Motor neuron (in vitro differentiated cells): ENCODE results near the gene PATL2. TPM values are rescaled to one million over a fixed set of nuclear protein-coding genes. Genes with fewer than 3 reads are reported as not detected.
"Not testable (repeated sequence)": the region's sequence is repeated elsewhere in the genome, so short reads cannot be mapped to it uniquely, and the experiment has no call there.

Experiments used
- ATAC-seq, 8 experiments: fragments of 200-7000 bp; cut with Tn5 transposase; replicated peaks in 6 of 8; 2 replicates each; pipeline ENCODE4 v1.8.0; 2021; ENCODE audit warnings: mild to moderate bottlenecking in 8 of 8, moderate library complexity in 8 of 8
- H3K27ac ChIP-seq, 2 donors: fragments of 250-450 bp; sonication (Bioruptor Pico); 2 replicates each; pipeline ENCODE4 v1.9.0; 2021; ENCODE audit warnings: antibody characterized with exemption in 2 of 2, mild to moderate bottlenecking in 2 of 2, moderate library complexity in 1 of 2
- H3K4me1 ChIP-seq, 2 donors: fragments of 250-450 bp; sonication (Bioruptor Pico); replicated peaks in 1 of 2; 2 replicates each; pipeline ENCODE4 v1.6.1; 2021; ENCODE audit warnings: antibody characterized with exemption in 2 of 2, mild to moderate bottlenecking in 2 of 2, moderate library complexity in 1 of 2
- H3K4me3 ChIP-seq, 5 donors: fragments of 250-450 bp; sonication (Bioruptor Pico); 2 replicates each; pipeline ENCODE4 v1.9.0; 2021; ENCODE audit warnings: antibody characterized with exemption in 5 of 5, mild to moderate bottlenecking in 5 of 5, moderate library complexity in 4 of 5
- WGBS, 10 experiments: fragments of 450-650 bp; shearing (Covaris generic); methylation state at CpG; one replicate each; pipeline ENCODE4 v1.0.0; 2022; 5-methylcytosine and 5-hydroxymethylcytosine counted together
- in situ Hi-C, 9 experiments: fragments of 400-800 bp; cut with MboI; loops; one replicate each; pipeline ENCODE4 v1.15.0; 2021; ENCODE audit warnings: low sequenced_read_pairs in 9 of 9, low pct_unique_long_range_greater_than_20kb in 2 of 9; ENCODE audit not compliant: unreplicated experiment in 9 of 9
- total RNA-seq, 8 experiments: library from RNA; unstranded; fragments of 300-600 nt; gene quantifications; 2 replicates each; pipeline versions ENCODE4 v1.2.3 to v1.2.4, GENCODE V29; 2022

Gene PATL2
- total RNA-seq = 1 to 10 TPM in 4 of 8 experiments, under 1 TPM in 4; 0.11 to 2.2 (median 0.96) TPM

GRCh38 chr15:44711096-44711742 lies at the start of gene PATL2, which contains the start of gene B2M:
Gene PATL2 (minus strand): TSS chr15:44711323. CDS start chr15:44676490, 34,833 bp downstream.
Gene B2M (plus strand): TSS chr15:44711517. CDS start chr15:44711547, 30 bp downstream.
- Histone ChIP-seq H3K4me3 (peak within 1 kb of the TSS; percentile 41 to 82 (median 75)), H3K27ac (peak within 1 kb of the TSS in 1 of 2 donors; percentile 38), H3K4me1 (peaks cover 0 to 5% of the 10 kb centered on the region in 2 donors)
- ATAC-seq = peak; percentile 75 to 97 (median 96)
- in situ Hi-C loops = no loop called here
- WGBS, 10 experiments = 0 to 8% (median 0%) methylated on average over 2 to 21 of the region's 37 CpGs; no CpG with 5 or more reads in 1 of the 10 experiments

DNA sequence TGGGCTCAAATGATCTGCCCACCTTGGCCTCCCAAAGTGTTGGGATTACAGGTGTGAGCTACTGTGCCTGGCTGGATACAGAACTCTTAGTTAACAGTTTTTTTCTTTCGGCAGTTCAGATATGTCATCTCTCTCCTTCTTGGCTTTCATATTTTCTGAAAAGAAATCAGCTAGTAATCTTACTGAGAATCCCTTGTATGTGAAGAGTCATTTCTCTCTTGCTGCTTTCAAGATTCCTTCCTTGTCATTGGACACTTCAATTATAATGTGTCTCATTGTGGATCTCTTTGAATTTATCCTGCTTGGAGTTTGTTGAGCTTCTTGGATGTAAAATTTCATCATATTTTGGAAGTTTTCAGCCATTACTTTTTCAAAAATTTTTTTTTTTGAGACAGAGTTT lies 42.2 kb upstream of the PATL2 start:
- Histone ChIP-seq H3K4me1 (no peaks in the 10 kb centered on the region), H3K27ac (no peak overlapping the region), H3K4me3 (no peak overlapping the region)
- 43 to 100% (median 100%) methylated on average over 1 of the region's 1 CpG; no CpG with 5 or more reads in 1 of the 10 experiments for WGBS, 10 experiments
- in situ Hi-C loops = no loop called here
- ATAC-seq = no peak

- not testable (repeated sequence) for H3K27ac ChIP-seq, ATAC-seq, H3K4me1 ChIP-seq, H3K4me3 ChIP-seq
- WGBS, 10 experiments = 83 to 100% methylated on average over 1 of the region's 2 CpGs; no CpG with 5 or more reads in 8 of the 10 experiments
- in situ Hi-C loops = loop anchor here in 1 of 9 experiments (25.0 kb wide), 1 partner anchor 156 kb away; no protein-coding TSS in a partner anchor
Measured at GRCh38 chr15:44743454-44743853, 32.3 kb upstream of the PATL2 start.

DNA sequence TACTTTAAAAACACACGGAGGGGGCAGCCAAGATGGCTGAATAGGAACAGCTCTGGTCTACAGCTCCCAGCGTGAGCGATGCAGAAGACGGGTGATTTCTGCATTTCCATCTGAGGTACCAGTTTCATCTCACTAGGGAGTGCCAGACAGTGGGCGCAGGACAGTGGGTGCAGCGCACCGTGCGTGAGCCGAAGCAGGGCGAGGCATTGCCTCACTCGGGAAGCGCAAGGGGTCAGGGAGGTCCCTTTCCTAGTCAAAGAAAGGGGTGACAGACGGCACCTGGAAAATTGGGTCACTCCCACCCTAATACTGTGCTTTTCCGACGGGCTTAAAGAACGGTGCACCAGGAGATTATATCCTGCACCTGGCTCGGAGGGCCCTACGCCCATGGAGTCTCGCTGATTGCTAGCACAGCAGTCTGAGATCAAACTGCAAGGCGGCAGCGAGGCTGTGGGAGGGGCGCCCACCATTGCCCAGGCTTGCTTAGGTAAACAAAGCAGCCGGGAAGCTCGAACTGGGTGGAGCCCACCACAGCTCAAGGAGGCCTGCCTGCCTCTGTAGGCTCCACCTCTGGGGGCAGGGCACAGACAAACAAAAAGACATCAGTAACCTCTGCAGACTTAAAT lies 28.2 kb upstream of the PATL2 start:
- not testable (repeated sequence) for H3K27ac ChIP-seq, H3K4me3 ChIP-seq, H3K4me1 ChIP-seq, ATAC-seq
- WGBS, 10 experiments = 61 to 100% (median 80%) methylated on average over 1 to 3 of the region's 24 CpGs; no CpG with 5 or more reads in 7 of the 10 experiments
- in situ Hi-C loops = loop anchor here in 1 of 9 experiments (25.0 kb wide), 1 partner anchor 152 kb away; no protein-coding TSS in a partner anchor

- in situ Hi-C loops = loop anchor here in 1 of 9 experiments (25.0 kb wide), 1 partner anchor 151 kb away; no protein-coding TSS in a partner anchor
- ATAC-seq = no peak
- 0 to 100% (median 75%) methylated on average over 1 to 3 of the region's 3 CpGs; no CpG with 5 or more reads in 1 of the 10 experiments for WGBS, 10 experiments
- Histone ChIP-seq H3K4me1 (no peaks in the 10 kb centered on the region), H3K27ac (no peak overlapping the region), H3K4me3 (no peak overlapping the region)
Measured at GRCh38 chr15:44738340-44738984, 27.3 kb upstream of the PATL2 start.

GRCh38 chr15:44736181-44736765 lies 25.1 kb upstream of the PATL2 start, which contains the start of gene TRIM69:
Gene TRIM69 (plus strand): TSS chr15:44736528. CDS start chr15:44736705, 177 bp downstream.
- in situ Hi-C loops = loop anchor here in 1 of 9 experiments (25.0 kb wide), 1 partner anchor 149 kb away; no protein-coding TSS in a partner anchor
- no peak within 1 kb of the TSS for H3K4me3 ChIP-seq

DNA sequence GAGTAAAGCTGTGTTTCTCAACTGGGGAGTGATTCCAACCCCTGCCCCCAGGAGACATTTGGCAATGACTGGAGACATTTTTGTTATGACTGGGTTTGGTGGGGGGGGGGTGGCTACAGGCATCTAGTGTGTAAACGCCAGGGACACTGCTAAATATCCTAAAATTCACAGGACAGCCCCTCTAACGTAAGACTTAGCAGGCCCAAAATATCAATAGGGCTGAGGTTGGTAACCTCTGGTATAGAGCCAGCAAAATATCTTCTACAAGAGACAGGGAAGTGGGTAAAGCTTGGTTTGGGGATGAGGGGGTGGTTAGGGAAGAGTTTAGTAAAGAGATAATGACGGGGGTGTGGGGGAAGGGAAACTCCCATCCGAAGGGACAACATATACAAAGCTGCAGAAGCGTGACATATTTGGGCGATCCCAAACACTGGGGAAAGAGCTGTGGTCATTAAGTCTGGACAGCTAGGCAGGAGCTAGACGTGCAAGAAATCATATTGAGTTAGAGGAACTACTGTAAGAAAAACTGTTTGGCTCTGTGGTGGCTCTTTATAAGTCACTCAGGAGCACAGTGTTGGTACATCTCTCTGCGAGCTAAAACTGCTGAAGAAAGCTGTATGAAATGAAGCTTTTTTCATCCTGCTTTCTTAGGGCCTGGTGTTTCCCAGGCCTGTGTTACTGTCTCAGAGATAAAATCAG lies 24.5 kb upstream of the PATL2 start:
- WGBS, 10 experiments = 14 to 100% (median 80%) methylated on average over 1 to 5 of the region's 8 CpGs; no CpG with 5 or more reads in 3 of the 10 experiments
- in situ Hi-C loops = loop anchor here in 1 of 9 experiments (25.0 kb wide), 1 partner anchor 148 kb away; no protein-coding TSS in a partner anchor
- H3K4me1 ChIP-seq = peaks cover 0 to under 1% of the 10 kb centered on the region in 2 donors
- no peak overlapping the region for H3K4me3 ChIP-seq
- no peak overlapping the region for H3K27ac ChIP-seq
- ATAC-seq = no peak

More at GRCh38 chr15:44736181-44736765, 25.1 kb upstream of the PATL2 start, which contains the start of gene TRIM69:
- ATAC-seq = no peak
- H3K27ac ChIP-seq = no peak within 1 kb of the TSS
- H3K4me1 ChIP-seq = no peaks in the 10 kb centered on the region
- 33 to 92% (median 59%) methylated on average over 1 to 3 of the region's 3 CpGs; no CpG with 5 or more reads in 2 of the 10 experiments for WGBS, 10 experiments

GRCh38 chr15:44734839-44735481 lies 23.8 kb upstream of the PATL2 start:
- 50 to 100% (median 83%) methylated on average over 1 to 2 of the region's 2 CpGs; no CpG with 5 or more reads in 2 of the 10 experiments for WGBS, 10 experiments

DNA sequence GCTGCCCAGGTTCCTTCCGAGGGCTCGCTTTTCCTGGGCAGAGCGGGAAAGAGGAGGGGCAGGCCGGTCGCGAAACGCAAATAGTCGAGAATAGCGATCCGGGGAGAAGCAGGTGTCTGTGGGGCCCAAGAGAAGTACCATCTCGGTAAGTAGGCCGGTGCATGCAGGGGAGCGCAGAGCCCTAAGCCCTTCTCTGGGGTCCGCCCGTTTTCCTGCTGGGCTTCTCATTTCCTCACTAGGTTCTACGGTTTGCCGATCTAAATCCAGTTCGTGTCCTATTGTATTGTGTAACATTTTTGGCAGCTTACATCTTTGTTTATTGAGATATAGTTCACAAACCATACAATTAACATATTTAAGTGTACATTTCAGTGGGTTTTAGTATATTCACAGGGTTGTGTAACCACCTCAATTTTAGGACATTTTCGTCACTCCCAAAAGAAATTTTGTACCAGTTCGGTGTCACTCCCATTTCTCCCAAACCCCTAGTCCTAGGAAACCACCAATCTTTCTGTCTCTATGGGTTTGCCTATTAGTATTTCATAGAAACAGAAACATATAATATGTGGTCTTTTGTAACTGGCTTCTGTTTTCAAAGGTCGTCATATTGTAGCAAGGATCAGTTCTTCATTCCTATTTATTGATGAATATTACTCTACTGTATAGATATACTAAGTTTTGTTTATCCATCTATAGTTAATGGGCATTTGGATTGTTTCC lies 18.4 kb upstream of the PATL2 start:
- H3K27ac ChIP-seq = peak overlapping the region; percentile 78 to 84
- in situ Hi-C loops = loop anchor here in 1 of 9 experiments (25.0 kb wide), 1 partner anchor 142 kb away; no protein-coding TSS in a partner anchor
- peaks cover 0 to 10% of the 10 kb centered on the region in 2 donors for H3K4me1 ChIP-seq
- peak; percentile 1 to 32 (median 15) for ATAC-seq
- WGBS, 10 experiments = 0 to 89% (median 31%) methylated on average over 1 to 15 of the region's 21 CpGs
- H3K4me3 ChIP-seq = peak overlapping the region; percentile 46 to 75 (median 56)

More at GRCh38 chr15:44734839-44735481, 23.8 kb upstream of the PATL2 start:
- Histone ChIP-seq H3K4me3 (no peak overlapping the region), H3K4me1 (peaks cover 0 to 6% of the 10 kb centered on the region in 2 donors), H3K27ac (no peak overlapping the region)
- no peak for ATAC-seq
- in situ Hi-C loops = loop anchor here in 1 of 9 experiments (25.0 kb wide), 1 partner anchor 148 kb away; no protein-coding TSS in a partner anchor

DNA sequence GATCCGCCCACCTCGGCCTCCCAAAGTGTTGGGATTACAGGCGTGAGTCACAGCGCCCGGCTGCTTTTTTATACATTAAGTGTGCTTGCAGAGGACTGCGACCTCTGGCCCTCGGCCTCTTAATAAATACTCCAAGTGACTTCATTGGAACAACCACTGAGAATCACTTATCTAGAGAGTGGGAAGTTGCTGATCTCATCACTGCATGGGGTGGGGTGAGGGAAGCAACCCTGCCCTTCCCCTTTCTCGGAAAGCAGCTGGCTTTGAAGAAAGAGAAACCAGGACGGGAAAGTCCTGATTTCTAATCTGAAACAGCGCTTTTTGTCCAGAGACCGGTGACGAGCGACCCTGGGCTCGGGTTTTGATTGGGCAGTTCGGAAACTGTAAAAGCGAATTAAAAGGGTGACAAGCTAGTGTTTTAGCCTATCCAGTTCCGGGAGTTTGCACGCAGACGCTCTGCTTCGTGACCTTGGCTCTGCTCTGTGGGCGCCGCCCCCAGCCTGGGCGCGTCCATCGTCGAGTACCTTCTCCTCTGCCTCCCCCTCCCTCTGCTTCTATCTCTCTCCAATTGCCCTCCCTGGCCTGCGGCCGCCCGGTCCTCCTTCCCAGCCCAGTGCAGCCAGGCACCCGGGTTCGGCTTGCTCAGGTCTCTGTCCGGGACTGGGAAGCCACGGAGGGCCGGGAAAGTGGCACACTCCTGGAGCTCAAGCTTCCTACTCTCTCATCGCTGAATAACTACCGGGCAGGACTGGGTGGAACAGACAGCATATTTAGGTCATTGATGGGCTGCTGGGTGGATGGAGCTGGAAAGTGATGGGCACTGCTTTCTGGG lies 17.7 kb upstream of the PATL2 start:
- ATAC-seq = peak; percentile 67 to 95 (median 92)
- Histone ChIP-seq H3K27ac (peak overlapping the region; percentile 78 to 84), H3K4me1 (peaks cover 0 to 10% of the 10 kb centered on the region in 2 donors), H3K4me3 (peak overlapping the region; percentile 46 to 75 (median 56))
- WGBS, 10 experiments = 0 to 12% (median 1%) methylated on average over 1 to 22 of the region's 36 CpGs
- in situ Hi-C loops = loop anchor here in 1 of 9 experiments (25.0 kb wide), 1 partner anchor 141 kb away; no protein-coding TSS in a partner anchor
